Cerebellar cortex (tissue), 1 donor: ENCODE data around the gene C2orf80.

ENCODE experiments used
- DNase-seq: peaks from one replicate; pipeline ENCODE4 v3.0.0-alpha.2; 2015; ENCODE audit warnings: low spot score

The C2orf80 gene

DNA sequence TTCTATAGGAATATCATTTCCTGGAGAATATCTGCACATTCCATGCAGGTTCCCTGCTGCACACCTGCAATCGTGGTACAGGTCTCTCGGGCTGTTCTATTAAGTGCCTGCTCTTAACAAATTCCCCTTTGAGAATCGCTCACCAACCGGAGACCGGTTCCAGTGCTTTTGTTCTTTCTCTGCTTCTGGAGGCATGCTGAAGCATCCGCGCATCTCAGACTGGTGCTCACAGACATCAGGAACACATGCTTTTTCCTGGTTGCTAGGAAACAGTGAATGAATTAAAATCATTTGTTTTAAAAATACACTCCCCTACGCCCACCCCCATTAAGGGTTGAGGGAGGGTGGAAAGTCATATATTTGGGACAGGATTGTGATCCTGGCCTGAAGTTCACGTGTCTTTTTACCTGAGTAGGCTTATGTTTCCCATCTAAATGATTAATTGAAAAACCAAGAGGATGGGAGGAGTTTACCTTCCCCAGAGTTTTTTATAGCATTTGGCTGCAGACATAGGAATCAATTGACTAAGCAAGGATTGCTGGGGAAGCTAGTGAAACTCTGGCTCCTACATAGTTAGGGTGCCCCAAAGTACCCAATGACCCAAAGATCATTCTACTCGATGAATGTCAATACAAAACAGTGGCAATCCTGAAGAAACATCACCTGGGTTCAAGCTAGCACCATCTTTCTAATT is at the start of gene C2orf80:
C2orf80 (minus strand) TSS at position 221 of the 694 bp plus-strand sequence. CDS start 3,044 bp downstream, outside the sequence.
- DNase-seq, result no peak

DNA sequence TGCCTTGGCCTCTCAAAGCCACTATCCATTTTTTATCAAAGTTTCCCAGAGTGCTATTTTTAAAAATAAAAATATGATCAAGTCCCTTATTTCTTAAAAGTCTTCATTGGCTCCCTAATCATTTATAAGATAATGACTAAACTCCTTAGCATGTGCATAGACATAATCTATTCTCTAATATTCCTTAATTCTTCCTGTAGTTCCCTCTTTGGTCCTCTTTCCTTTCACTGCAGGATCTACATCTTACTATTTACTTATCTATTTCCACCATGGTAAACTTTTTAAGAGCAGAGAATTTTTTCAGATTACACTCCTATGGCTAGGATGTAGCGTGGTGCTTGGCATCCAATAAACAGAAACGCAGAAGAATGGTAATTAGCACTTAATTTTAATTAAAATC is 46.0 kb upstream of the C2orf80 start:
- DNase-seq, result no peak

DNA sequence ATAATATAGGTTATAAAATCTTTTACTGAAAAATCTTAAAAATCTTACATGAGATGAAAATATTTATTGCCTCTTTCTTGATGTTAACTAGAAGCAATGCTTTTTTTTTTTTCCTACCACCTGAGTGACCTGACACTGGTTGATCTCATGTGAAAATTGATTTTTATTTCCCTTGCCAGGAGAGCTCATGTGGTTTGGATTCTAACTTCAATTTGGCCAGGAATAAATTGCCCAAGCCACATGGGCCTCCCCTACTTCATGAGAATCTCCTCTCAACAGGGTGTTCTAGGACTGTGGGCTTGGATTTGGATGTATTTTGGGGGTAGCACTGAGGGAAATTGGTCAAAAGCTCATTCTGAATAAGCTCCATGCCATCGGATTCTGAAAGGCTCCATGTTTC is 45.0 kb upstream of the C2orf80 start:
- DNase-seq, result no peak

DNA sequence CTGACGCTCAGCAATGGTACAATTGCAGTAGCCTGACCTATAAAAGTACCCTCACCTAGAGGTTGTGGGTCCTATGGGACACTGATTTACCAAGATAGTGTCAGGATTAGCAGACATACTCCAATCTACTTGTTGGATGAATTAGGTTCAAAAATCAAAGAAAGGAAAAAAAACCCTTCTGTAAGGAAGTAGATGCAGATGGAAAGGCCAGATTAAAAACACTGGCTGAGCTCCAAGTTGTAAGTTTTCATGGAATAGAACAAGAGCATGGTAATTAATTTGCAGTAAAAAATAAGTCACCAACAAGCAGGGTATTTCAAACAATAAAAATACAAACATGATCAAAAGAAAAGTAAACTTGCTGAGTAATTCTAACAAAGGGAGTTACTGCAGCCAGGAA is 38.6 kb upstream of the C2orf80 start:
- DNase-seq, result no peak

DNA sequence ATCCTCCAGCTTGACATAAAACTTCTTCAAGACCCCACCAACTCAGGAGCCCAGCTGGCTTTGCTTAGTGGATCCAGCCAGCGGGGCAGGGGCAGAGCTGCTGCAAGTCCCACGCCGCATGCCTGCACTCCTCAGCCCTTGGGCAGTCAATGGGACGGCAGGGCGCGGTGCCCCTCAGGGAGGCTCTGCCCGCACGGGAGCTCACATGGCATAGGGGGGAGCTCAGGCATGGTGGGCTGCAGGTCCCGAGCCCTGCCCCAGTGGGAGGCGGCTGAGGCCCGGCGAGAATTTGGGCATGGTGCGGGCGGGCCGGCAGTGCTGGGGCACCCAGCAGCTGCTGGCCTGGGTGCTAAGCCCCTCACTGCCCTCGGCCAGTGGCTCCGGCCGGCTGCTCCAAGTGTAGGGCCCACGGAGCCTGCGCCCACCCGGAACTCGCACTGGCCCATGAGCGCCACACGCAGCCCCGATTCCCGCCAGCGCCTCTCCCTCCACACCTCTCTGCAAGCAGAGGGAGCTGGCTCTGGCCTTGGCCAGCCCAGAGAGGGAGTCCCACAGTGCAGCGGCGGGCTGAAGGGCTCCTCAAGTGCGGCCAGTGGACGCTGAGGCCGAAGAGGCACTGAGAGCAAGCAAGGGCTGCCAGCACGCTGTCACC is 37.9 kb upstream of the C2orf80 start:
- no peak for DNase-seq

DNA sequence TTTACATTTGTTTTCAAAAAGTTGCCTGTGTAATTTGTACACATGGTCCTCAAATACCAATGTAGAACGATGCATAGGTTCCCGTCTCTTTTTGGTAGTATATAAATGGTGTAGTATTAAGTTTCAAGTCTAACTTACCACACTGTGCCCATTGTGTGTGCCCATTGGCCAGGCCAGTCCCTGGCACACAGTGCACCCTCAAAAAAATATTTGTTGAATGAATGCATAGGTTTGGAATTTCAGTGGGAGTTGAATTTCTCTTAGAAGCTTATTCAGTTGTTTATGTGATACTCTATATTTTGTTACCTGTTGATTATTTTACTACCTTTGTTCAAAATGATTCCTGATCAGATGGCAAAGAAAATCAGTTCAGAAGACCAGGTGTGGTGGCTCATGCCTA is 35.0 kb upstream of the C2orf80 start:
- no peak for DNase-seq

DNA sequence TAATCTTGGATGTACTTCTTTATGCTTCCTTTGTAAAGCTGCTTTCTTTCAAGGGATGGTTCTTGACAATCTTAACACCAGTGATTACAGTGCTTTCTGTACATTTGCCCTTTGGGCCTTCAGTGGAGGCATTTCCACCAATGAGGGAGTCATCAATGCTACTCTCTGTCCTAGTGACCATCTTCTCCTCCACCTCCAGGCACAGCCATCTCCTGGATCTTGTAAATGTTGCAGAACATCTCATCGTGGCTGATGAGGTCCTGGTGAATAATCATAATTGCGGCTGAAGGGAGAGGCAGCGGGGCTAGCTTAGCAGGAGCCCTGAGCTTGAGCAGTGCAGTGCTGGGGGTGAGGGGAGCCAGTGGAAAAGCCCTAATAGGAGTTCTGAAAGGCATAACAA is 32.5 kb upstream of the C2orf80 start:
- no peak for DNase-seq

DNA sequence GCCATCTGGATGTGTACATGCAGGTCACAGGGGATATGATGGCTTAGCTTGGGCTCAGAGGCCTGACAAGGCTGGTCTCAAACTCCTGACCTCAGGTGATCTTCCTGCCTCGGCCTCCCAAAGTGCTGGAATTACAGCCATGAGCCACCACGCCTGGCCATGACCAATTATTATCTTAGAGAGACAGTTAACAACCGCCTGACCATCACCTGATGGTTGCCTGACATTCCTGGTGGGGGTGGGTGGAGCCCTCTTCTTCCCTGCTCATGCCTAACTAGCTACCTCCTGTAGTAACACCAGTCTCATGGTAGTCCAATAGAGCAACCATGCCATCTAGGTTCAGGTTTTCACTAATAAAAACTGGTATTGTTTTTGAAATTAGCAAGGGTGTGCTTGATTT is 32.0 kb upstream of the C2orf80 start:
- peak; percentile 94 for DNase-seq

DNA sequence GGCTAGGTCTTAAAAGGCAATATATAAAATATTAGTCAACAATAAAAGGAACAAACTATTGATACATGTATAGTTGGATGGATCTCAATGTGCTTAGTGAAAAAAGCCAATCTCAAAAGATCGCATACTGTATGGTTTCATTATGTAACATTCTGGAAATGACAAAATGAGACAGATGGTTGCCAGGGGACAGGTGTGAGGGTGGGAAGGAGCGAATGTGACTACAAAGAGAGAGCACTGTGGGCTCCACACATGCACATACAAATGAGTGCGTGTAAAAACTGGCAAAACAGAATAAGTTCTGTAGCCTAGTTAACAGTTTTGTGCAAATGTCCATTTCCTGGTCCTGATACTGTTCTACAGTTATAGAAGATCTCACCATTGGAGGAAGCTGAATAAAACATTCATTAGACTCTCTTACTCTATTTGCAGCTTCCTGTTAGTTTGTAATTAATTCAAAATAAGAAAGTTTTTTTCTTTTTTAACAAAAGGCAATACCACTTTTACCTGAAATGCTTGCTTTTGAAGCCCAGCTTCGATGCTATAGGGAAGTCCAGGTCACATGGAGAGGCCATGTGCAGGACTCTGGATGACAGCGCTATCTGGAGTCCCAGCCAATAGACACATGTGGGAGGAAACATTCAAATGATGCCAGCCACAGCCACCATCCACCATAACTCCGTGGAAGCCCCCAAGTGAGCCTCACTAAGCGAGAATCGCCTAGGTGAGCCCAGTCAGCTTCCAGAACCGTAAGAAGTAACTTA is 21.0 kb upstream of the C2orf80 start:
- DNase-seq, result peak; percentile 42

DNA sequence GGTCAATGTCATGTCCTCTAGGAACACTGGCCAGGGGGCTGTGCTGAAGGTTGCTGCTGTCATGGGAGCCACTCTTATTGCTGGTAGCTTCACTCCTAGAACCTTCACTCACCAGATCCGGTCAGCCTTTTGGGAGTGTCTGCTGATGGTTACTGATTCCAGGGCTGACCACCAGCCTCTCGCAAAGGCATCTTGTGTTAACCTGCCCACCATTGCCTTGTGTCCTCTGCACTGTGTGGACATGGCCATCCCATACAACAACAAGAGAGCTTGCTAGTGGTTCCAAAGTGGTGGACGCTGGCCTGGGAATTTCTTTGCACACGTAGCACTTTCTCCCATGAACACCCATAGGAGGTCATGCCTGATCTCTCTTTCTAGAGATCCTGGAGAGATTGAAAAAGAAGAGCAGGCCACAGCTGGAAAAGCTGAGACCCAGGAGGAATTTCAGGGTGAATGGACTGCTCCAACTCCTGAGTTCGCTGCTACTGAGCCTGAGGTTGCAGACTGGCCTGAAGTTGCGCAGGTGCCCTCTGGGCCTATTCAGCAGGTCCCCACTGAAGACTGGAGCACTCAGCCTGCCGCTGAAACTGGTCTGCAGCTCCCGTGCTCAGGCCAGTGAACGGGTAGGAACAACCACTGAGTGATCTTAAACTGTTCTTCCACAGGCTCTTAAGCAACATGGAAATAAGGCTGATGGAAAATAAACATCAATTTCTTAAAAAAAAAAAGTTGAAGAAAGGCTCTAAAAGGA is 18.7 kb upstream of the C2orf80 start:
- peak; percentile 46 for DNase-seq

DNA sequence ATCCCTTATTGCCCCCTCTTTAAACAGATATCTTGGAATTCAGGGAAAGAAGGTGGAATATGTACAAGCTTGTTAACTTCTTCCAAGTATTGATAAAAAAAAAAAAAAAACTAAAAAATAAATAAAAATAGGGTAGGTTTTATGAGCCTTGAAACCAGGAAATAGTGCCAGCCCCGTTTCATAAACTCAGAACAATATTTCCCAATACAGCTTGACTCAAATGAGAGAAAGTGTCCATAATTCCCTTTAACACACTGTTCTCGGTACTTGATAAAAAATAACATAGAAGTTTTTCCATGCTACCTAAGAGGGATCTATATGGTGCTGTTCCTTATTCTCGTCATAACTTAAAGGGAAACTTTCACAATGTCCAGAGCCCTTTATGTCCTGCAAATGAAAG is 17.9 kb upstream of the C2orf80 start:
- no peak for DNase-seq

DNA sequence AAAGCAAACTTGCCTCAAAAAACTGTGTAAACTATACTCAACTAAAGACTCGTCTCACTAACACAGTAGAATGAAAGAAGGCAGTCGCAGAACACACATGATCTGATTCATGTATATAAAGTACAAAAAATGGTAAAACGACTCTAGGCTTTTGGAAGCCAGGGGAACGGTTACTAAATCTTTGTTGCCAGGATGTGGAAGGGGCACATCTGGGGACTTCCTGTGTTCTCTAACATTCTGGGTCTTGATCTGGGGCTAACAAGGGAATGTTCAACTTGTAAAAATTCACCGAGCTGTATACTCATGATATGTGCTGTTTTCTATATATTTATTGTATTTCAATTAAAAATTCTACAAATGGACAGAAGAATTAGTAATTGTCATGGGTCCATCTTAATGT is 14.3 kb upstream of the C2orf80 start:
- no peak for DNase-seq

DNA sequence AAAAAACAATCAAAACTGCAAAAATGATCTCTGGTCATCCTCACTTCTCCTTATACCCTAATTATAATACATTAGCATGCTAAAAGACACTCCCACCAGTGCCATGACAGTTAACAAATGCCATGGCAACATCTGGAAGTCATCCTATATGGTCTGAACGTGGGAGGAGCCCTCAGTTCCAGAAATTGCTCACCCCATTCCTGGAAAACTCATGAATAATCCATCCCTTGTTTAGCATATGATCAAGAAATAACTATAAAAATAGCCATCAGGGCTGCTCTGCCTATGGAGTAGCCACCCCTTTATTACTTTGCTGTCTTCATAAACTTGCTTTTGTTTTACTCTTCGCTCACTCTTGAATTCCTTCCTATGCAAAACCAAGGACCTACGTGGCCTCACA is 5.7 kb upstream of the C2orf80 start:
- no peak for DNase-seq

DNA sequence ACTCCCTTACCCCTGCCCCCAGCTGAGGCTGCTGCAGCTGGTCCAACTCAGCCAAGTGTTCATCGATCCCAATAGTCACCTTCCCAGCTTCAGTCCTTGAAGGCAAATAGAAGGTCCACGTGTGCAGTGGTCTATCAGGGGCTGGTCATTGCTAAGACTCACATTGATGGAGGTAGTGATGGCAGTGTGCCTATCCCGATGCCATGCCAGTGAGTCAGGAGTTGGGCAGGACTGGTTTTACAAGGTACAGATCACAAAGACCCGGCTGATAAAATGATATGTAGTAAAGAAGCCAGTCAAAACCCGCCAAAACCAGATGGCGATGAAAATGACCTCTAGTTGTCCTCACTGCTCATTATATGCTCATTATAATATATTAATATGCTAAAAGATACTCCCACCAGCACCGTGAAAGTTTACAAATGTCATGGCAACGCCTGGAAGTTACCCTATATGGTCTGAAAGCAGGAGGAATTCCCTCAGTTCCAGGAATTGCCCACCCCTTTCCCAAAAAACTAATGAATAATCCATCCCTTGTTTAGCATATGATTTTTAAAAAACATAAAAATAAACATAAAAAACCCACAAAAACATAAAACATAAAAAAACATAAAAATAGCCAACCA is 2.9 kb upstream of the C2orf80 start:
- DNase-seq, result no peak

DNA sequence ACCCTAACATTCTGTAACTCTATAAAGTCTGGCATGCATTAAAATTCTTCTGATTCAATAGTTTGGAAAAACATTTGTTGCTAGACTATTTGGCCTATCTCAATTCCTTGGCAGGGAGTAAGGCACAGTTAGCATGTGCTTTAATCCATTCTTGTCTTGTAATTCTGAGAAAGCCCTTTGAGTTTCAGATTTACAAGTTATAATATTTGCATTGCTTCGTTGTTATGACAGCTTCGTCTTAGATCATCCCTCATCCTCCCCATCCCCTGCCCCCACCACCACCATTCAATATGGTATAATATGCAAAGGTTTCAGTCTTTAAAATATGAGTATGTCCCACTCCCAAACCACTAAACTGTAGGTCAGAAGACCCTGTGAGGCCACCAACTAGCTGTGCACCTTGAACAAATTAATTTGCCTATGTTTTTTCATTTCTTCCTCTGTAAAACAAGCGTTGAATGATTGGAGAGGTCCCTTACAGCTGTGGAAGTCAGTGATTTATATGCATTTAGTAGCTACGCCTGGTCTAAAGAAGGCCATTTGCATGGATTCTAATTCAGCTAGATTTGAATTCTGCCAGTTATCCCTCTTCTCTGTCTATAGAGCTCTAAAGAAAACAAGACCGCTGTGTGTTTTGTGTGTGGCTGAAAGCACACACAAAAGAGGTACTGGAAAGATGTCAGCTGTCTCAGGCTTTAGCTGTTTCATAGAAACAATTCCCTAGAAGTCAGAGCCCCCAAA is 591 bp downstream of the C2orf80 start:
- DNase-seq, result no peak

DNA sequence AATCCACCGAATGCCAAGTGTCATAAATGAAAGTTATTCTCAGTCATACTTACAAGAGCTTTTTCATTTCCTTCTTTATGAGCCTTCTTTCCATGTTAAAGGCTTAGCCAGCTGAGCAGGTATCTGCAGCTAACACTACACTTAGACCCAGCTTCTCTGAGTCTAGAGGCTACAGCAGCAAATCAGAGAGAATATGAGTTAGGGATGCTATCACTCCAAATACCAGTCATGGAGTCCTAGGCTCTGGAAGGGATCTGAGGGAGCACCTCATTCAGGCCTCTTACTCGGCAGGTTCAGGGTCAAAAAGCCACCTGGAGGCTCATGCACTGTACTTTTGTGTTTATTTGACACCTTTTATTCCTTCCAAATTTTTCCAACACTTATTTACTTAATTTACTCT is 2.9 kb downstream of the C2orf80 start:
- no peak for DNase-seq

DNA sequence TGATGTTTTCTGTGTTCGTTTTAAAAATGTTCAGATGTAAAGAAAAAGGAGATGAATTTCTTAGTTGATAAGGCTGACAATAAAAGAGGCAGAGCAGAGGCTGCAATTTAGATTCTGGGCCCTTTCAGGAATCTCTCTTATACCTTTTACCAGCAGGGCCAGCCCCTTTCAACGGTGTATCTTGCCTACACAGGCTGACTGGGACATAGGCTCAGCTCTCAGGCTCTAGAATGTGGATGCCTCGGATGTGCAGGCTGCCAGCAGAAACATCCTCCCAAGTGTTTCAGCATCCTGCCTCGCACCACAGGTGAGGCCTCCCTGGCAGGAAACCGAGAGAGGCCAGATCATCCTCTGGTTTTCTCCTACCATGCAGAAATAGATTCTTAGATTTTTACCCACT is 3.4 kb downstream of the C2orf80 start:
- no peak for DNase-seq

DNA sequence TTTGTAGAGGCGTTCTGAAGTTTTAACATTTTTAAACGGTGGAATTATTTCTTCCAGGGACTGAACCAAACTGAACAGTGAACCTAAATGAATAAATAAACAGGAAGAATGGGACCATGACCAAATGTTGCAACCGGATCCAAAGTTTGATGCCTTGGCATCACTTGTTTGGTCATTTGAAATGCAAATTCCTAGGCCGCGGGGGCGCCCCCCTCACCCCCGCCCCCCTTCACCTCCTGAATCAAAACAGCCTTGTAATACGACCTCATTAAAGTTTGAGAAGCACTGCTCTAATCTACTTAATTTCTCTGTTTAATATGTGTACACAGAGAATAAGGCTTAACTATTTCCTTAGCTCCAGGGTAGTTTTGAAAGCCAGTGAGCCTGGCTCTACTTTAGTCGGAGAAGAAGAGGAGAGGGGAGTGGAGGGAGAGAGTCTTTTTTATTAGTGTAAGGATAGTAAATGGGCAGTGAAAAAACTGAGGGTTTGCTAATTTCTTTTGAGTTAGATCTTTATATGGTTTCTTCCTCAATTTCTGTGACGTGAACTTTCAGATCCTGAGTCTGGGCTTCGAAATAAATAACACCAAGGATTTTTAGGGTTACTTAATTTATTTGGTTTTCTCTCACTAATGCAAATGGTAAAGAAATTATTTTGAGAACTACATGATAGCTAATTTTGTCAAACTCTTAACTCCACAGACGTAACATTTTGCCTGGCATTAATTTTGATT is 5.7 kb downstream of the C2orf80 start:
- no peak for DNase-seq

DNA sequence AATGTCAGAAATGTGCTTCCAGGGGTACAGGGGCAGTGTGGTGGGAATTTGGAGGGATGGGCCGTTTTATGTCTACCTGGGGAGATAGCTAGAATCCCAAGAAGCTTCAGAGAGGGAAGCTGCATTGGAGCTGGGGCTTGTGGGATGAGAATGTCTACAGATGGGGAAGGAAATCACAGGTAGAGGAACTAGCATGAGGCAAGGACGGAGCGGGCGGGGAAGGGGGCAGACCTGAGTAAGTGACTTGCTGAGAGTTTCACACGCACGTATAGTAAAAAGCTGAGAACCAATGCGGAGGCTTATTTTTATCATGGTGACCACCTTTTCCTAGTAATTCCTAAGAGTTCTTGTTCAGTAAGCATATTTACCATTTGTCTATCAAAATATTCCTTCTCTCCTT is 6.3 kb downstream of the C2orf80 start:
- no peak for DNase-seq

DNA sequence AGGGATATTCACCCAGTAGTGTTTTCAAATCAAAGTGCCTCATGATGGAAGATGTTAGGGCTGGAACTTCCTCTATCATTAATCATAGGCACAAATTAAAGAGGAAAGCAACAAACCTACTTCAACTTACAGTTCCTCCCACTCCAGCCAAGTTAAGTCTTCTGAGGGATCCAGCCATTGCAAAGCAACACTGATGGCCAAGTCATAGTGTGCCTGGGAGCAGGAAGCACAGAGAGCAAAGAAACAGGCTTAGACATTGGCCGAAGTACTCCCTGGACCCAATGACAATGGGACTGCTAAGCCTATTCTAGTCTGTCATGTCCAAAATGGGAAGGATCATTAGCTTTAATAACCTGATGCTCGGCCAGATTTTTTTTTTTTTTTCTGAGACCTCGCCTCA is 7.0 kb downstream of the C2orf80 start:
- DNase-seq, result peak; percentile 31
